HG03342 (cell line): ENCODE results near the gene RAB10.
"Not testable (repeated sequence)": the region's sequence is repeated elsewhere in the genome, so short reads cannot be mapped to it uniquely, and the experiment has no call there.

ENCODE experiments used
- ATAC-seq: cut with Tn5 transposase; IDR thresholded peaks from one replicate; pipeline ENCODE4 v1.9.1; 2021; ENCODE audit warnings: mild to moderate bottlenecking, moderate library complexity; ENCODE audit not compliant: unreplicated experiment

Gene RAB10

GRCh38 chr2:26033818-26034636 is at the start of gene RAB10:
TSS of gene RAB10 (plus strand) at chr2:26034084. CDS start at chr2:26034609, 525 bp downstream.
- ATAC-seq = peak; percentile 83

- ATAC-seq = no peak
Observed at GRCh38 chr2:25988134-25988533, 45.8 kb upstream of the RAB10 start.

GRCh38 chr2:25989154-25989553 is 44.7 kb upstream of the RAB10 start:
- ATAC-seq = no peak

GRCh38 chr2:25991965-25992364 is 41.9 kb upstream of the RAB10 start:
- no peak for ATAC-seq

GRCh38 chr2:25992556-25992955 is 41.3 kb upstream of the RAB10 start:
- ATAC-seq = no peak

- no peak for ATAC-seq
Observed at GRCh38 chr2:25993049-25993448, 40.8 kb upstream of the RAB10 start.

GRCh38 chr2:25994509-25994908 is 39.4 kb upstream of the RAB10 start:
- ATAC-seq = no peak

- no peak for ATAC-seq
Observed at GRCh38 chr2:25996844-25997243, 37.0 kb upstream of the RAB10 start.

- ATAC-seq = not testable (repeated sequence)
Observed at GRCh38 chr2:25998816-25999383, 35.0 kb upstream of the RAB10 start.

GRCh38 chr2:25999406-25999805 is 34.5 kb upstream of the RAB10 start:
- ATAC-seq = not testable (repeated sequence)

- ATAC-seq = no peak
Observed at GRCh38 chr2:26000561-26001082, 33.3 kb upstream of the RAB10 start.

- no peak for ATAC-seq
Observed at GRCh38 chr2:26001743-26002351, 32.0 kb upstream of the RAB10 start.

- ATAC-seq = no peak
Observed at GRCh38 chr2:26002632-26003310, 31.1 kb upstream of the RAB10 start.

- no peak for ATAC-seq
Observed at GRCh38 chr2:26008095-26008494, 25.8 kb upstream of the RAB10 start.

- ATAC-seq = no peak
Observed at GRCh38 chr2:26008851-26009566, 24.9 kb upstream of the RAB10 start.

- ATAC-seq = no peak
Observed at GRCh38 chr2:26009567-26009963, 24.3 kb upstream of the RAB10 start.

- no peak for ATAC-seq
Observed at GRCh38 chr2:26010943-26011342, 22.9 kb upstream of the RAB10 start.

GRCh38 chr2:26011609-26011989 is 22.3 kb upstream of the RAB10 start:
- no peak for ATAC-seq

GRCh38 chr2:26011990-26012856 is 21.7 kb upstream of the RAB10 start:
- ATAC-seq = no peak

- ATAC-seq = no peak
Observed at GRCh38 chr2:26013668-26014067, 20.2 kb upstream of the RAB10 start.
